Measurements from ENCODE around the gene SMIM43.

DNA sequence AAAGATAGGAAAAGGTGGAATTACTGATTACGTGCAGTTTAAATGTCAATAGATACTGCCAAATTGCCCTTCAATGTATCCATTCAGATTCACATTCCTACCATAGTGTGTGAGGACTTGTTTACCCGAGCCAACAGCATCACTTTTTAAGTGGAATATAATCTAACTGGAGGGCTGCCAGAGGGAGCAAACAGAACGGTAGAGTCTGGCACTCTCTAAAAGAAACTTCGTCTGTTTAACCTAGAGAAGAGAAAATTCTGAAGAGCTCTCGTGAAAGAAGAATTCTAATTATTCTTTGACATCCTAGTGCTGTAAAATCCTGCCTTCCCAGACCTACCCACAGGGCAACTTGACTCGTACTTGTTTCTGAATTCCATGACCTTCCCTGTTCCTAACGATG, 23.2 kb downstream of the SMIM43 start:
- TF ChIP-seq RAD21 (IDR thresholded peaks at IDR 0.05) (no peak), TAF1 (conservative IDR thresholded peaks at IDR 0.05) (no peak), GABPA (IDR thresholded peaks at IDR 0.05 in 1 of 2, conservative IDR thresholded peaks at IDR 0.05 in 1 of 2) (no peak)
- TF ChIP-seq, protein P1, sequence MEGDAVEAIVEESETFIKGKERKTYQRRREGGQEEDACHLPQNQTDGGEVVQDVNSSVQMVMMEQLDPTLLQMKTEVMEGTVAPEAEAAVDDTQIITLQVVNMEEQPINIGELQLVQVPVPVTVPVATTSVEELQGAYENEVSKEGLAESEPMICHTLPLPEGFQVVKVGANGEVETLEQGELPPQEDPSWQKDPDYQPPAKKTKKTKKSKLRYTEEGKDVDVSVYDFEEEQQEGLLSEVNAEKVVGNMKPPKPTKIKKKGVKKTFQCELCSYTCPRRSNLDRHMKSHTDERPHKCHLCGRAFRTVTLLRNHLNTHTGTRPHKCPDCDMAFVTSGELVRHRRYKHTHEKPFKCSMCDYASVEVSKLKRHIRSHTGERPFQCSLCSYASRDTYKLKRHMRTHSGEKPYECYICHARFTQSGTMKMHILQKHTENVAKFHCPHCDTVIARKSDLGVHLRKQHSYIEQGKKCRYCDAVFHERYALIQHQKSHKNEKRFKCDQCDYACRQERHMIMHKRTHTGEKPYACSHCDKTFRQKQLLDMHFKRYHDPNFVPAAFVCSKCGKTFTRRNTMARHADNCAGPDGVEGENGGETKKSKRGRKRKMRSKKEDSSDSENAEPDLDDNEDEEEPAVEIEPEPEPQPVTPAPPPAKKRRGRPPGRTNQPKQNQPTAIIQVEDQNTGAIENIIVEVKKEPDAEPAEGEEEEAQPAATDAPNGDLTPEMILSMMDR (IDR thresholded peaks at IDR 0.05; ENCODE audit: low read depth, low read length, missing input control) = no peak
- TF ChIP-seq, protein P2, sequence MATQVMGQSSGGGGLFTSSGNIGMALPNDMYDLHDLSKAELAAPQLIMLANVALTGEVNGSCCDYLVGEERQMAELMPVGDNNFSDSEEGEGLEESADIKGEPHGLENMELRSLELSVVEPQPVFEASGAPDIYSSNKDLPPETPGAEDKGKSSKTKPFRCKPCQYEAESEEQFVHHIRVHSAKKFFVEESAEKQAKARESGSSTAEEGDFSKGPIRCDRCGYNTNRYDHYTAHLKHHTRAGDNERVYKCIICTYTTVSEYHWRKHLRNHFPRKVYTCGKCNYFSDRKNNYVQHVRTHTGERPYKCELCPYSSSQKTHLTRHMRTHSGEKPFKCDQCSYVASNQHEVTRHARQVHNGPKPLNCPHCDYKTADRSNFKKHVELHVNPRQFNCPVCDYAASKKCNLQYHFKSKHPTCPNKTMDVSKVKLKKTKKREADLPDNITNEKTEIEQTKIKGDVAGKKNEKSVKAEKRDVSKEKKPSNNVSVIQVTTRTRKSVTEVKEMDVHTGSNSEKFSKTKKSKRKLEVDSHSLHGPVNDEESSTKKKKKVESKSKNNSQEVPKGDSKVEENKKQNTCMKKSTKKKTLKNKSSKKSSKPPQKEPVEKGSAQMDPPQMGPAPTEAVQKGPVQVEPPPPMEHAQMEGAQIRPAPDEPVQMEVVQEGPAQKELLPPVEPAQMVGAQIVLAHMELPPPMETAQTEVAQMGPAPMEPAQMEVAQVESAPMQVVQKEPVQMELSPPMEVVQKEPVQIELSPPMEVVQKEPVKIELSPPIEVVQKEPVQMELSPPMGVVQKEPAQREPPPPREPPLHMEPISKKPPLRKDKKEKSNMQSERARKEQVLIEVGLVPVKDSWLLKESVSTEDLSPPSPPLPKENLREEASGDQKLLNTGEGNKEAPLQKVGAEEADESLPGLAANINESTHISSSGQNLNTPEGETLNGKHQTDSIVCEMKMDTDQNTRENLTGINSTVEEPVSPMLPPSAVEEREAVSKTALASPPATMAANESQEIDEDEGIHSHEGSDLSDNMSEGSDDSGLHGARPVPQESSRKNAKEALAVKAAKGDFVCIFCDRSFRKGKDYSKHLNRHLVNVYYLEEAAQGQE (IDR thresholded peaks at IDR 0.05) = no peak

Measured in liver (tissue), 3 donors.